RPMI8226 (cell line): ENCODE results near the gene TOM1L2.
A peak's percentile ranks its signal among the peaks of the same experiment; 100 is the strongest.

Experiments
- DNase-seq: peaks from one replicate; pipeline ENCODE4 v3.0.0-alpha.2; 2015

The TOM1L2 gene

GRCh38 chr17:17844500-17844899, 127.7 kb downstream of the TOM1L2 start:
- no peak for DNase-seq

GRCh38 chr17:17844079-17844478, 128.1 kb downstream of the TOM1L2 start:
- no peak for DNase-seq

GRCh38 chr17:17843096-17843495, 129.1 kb downstream of the TOM1L2 start:
- DNase-seq = no peak

- DNase-seq = no peak
These were observed 129.9 kb downstream of the TOM1L2 start for GRCh38 chr17:17842111-17842876.

GRCh38 chr17:17841601-17842025, 130.6 kb downstream of the TOM1L2 start:
- DNase-seq = no peak

GRCh38 chr17:17840751-17841591, 131.2 kb downstream of the TOM1L2 start:
- no peak for DNase-seq

GRCh38 chr17:17839791-17840707, 132.2 kb downstream of the TOM1L2 start:
- peak; percentile 98 for DNase-seq

- DNase-seq = peak; percentile 45
These were observed 133.9 kb downstream of the TOM1L2 start for GRCh38 chr17:17837966-17838962.

GRCh38 chr17:17837380-17837821, 134.8 kb downstream of the TOM1L2 start:
- DNase-seq = no peak

- peak; percentile 74 for DNase-seq
These were observed 135.3 kb downstream of the TOM1L2 start, which contains the start of gene SREBF1 for GRCh38 chr17:17836818-17837379. Gene SREBF1 (minus strand): TSS chr17:17836986. CDS start chr17:17836817, 169 bp downstream.

- DNase-seq = peak; percentile 100
These were observed 135.9 kb downstream of the TOM1L2 start for GRCh38 chr17:17836250-17836817.

- DNase-seq = no peak
These were observed 136.6 kb downstream of the TOM1L2 start for GRCh38 chr17:17835415-17836249.

- DNase-seq = no peak
These were observed 137.2 kb downstream of the TOM1L2 start for GRCh38 chr17:17834974-17835373.

- no peak for DNase-seq
These were observed 138.4 kb downstream of the TOM1L2 start for GRCh38 chr17:17833658-17834357.

GRCh38 chr17:17832032-17832363, 140.2 kb downstream of the TOM1L2 start:
- DNase-seq = no peak

GRCh38 chr17:17831208-17832031, 140.8 kb downstream of the TOM1L2 start:
- no peak for DNase-seq

- DNase-seq = no peak
These were observed 141.4 kb downstream of the TOM1L2 start for GRCh38 chr17:17830740-17831207.

- no peak for DNase-seq
These were observed 142.0 kb downstream of the TOM1L2 start for GRCh38 chr17:17830269-17830567.
